GM19324 (cell line): ENCODE results near the gene EIF2S2.
A peak's percentile ranks its signal among the peaks of the same experiment; 100 is the strongest.

Experiments
- ATAC-seq: cut with Tn5 transposase; IDR thresholded peaks from one replicate; pipeline ENCODE4 v1.9.1; 2021; ENCODE audit warnings: mild to moderate bottlenecking, moderate library complexity; ENCODE audit not compliant: unreplicated experiment, low FRiP score

The EIF2S2 gene

DNA sequence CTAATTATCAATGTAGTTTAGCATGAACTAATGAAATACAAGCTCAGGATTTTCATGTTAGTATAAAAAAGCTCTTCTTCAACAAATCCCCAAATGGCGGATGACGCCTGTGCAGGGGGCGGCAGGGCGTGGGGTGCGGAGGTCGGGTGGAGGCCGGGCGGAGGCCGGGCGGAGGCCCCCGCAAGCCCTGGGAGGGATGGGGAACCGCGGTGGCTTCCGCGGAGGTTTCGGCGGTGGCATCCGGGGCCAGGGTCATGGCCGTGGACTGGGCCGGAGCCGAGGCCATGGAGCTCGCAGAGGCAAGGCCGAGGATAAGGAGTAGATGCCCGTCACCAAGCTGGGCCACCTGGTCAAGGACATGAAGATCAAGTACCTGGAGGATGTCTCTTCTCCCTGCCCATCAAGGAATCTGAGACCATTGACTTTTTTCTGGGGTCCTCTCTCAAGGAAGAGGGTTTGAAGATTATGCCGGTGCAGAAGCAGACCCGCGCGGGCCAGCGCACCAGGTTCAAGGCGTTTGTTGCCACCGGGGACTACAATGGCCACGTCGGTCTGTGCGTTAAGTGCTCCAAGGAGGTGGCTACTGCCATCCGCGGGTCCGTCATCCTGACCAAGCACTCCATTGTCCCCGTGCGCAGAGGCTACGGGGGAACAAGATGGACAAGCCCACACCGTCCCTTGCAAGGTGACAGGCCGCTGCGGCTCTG lies 10.4 kb upstream of the EIF2S2 start:
- no peak for ATAC-seq

DNA sequence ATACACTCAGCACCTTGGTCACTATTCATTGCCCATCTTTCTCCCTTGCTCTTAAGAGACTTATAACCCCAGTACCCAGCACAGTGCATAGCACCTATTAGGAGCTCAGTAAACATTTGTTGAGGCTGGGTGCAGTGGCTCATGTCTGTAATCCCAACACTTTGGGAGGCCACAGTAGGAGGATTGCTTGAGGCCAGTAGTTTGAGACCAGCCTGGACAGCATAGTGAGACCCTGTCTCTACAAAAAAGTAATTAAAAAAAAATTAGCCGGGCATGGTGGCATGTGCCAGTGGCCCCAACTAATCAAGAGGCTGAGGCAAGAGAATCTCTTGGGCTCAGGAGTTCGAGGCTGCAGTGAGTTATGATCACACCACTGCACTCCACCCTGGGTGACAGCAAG lies 8.2 kb upstream of the EIF2S2 start:
- ATAC-seq, result no peak

DNA sequence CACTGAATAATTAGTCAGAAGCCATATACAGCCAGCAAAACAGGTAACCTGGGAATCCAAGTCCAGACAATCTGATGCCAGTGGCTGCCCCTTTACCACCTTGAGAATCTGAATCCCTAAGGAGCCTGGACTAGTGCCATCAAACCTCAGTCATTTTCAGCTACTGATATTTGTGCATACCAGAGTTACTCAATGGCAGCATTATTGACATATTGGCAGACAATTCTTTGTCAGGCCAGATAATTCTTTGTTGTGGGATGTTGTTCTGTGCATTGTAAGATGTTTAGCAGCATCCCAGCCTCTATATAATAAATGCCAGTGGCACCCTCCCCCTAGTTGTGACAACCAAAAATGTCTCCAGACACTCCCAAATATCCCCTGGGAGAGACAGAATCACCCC lies 3.2 kb upstream of the EIF2S2 start:
- no peak for ATAC-seq

DNA sequence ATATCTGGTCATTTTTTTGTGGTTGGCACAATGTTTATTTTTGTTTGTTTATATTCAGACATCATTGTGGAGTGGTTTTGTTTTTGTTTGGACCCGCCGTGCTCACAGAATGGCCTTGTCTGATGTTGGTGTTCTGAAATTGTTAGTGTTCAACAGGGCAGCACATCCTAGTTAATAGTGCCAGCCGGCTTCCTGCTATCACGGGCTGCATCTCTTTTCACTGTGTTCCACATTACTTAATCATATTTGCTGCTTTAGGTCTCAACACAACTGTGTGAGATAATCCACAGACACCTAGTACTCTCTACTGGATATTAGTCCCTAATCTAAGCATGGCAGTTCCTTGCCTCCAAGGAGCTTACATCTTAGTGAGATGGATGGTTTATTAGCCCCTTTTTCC lies 2.8 kb upstream of the EIF2S2 start:
- ATAC-seq, result no peak

DNA sequence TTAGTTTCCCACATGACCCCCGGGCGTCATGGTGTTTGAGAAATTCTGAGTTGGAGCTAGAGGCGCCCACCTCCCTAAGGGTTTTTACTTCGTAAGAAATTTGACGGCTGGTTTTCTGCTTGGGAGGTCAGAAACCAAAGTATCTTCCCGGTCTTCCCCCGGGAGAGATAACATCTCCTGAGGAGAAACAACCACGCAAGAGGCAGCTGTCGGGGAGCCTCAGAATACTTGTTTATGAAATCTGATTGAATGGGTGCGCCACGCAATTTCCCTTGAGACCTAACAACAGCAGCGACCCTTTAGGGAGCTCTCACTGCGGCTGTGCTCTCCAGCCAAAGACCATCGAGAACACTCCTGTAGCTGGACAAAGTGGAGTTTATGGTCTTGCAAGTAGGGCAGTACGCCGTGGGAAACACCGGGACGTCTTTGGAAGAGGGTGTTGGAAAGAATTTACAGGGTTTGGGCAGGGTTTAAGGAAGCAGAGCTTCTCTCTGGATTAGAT lies 608 bp upstream of the EIF2S2 start:
- ATAC-seq, result peak; percentile 26

DNA sequence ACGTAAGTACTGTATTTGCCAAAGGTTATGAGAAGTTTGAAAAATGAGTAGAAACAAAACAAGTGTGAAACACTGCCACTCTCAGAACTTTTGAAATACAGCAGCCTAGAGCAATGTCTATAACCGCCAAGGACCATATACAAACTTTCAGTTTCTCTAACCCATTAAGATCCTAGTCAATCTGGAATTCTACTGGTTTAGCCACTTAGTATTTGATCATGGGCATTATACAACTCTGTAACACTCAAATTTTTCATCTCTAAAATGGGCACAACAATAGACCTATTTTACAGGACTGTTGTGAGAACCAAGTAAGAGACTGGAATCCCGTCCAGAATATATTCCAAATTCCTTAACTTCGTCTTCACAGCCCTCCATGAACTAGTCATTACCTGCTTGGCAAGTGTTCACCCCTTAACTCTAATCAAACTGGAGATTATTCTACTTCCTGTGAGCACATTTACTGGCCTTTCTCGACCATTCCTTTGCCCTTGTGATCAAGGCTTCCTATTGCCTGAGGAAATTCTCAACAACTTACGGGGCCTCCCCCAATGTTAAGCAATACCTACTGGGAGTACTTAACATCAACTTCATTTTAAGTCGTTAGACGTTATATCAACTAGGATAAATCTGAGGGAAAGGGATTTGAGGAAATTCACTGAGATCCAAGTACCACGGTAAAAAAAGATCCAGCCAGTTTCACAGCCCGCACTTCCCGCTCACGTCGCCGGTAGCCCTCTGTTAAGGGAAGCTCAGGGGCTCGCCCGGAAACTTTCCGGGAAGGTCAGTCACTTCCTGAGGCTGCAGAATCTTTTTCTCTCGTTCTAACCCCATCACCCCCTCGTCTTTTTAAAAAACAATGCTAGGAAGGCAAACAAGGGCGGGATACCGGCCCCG lies 1.1 kb downstream of the EIF2S2 start:
- ATAC-seq, result no peak

DNA sequence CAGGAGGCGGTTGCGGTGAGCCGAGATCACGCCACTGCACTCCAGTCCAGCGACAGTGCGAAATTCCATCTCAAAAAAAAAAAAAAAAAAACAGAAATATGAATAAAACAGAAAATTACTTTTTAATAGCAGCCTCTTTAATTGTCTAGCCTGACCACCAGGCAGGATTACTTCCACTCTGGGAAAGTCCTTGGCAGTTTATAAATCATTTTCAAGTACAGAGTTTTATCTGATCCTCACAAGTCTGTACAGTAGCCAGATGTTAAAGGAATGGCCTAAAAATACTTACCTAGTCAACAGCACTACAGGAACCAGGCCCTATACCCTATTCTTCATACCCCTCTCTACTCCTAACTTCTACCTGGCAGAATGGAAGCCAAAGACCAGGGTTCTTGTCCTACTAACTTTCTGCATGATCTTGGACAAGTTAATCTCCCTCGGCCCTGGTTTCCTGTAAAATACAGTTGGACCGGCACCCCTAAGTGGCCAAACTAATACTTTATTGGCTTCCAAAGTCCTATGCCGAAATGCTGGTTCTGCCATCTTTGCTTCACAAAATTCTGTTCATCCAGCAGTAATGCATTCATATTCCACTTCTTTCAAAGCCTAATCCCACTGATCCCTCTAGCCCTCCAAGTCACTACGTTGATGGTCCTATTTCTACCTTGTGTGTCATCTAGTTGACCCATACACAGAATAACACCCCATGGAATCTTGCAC lies 1.9 kb downstream of the EIF2S2 start:
- ATAC-seq, result no peak

DNA sequence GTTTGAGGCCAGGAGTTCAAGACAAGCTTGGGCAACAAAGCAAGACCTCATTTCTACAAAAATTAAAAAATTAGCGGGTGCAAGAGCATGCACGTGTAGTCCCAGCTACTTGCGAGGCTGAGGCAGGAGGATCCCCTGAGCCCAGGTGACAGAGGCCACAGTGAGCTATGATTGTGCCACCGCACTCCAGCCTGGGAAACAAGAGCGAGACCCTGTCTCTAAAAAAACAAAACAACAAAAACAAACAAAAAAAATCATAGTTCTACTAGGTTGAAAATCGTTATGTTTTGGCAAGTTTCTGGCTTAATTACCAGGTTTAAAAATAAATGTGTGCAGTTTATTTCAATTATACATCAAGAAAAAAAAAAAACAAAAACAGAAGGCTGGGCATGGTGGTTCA lies 2.6 kb downstream of the EIF2S2 start:
- no peak for ATAC-seq

DNA sequence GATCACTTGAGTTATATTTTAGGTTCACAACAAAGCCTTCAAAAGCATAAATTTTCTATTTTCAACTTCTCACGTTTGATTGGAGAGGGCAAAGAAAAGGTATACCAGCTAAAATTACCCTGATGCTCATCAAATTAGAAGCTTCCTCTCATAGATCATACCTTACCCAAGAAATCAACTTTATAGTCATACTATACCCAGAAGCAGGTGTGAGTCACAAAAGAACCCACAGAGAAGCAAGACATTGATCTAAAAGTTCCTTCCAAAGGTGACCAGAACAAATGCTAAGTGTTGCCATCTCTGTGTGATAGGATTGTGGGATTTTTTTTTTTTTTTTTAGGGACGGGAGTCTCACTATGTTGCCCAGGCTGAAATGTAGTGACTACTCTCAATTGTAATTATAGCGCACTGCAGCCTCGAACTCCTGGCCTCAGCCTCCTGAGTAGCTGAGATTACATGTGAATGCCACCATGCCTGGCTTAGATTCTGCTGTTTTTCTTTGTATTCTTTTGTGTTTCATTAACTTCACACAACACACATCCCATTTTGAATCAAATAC lies 3.3 kb downstream of the EIF2S2 start:
- no peak for ATAC-seq

DNA sequence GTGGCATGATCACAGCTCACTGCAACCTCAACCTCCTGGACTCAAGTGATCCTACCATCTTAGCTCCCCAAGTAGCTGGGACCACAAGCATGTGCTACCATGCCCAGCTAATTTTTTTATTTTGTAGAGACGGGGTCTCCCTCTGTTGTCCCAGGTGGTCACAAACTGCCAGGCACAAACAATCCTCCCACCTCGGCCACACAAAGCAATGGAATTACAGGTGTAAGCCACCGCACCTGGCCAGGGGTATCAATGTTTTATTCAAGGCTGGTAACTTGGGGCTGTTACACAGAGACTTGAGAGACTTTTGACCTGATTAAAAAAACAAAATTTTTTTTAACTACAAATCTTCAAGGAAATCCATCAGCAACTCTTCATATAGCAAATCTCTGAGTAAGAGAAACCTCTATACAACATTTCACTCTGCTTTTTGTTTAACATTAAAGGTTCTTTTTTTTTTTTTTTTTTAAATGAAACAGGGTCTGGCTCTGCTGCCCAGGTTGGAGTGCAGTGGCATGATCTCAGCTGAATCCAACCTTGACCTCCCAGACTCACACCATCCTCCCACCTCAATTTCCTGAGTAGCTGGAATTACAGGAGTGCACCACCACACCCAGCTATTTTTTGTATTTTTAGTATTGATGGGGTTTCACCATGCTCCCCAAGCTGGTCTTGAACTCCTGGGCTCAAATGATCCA lies 5.9 kb downstream of the EIF2S2 start:
- ATAC-seq, result no peak

DNA sequence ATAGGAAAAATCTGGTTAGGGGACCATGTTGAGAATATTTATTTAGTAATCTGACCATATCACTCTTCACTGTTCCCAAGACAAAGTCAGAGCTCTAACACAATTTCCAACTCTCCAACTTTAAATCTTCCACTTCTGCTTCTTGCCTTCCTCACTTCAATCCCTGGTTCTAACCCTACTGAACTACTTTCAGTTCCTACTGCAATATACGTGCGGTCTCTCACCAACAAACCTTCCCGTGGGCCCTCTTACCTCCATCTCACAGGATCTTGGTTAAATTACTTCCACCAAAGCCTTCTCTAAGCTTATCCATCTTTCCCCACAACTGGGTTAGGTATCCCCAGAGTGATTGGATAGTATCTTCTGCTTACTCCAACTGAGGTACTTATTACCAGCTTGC lies 8.0 kb downstream of the EIF2S2 start:
- no peak for ATAC-seq

DNA sequence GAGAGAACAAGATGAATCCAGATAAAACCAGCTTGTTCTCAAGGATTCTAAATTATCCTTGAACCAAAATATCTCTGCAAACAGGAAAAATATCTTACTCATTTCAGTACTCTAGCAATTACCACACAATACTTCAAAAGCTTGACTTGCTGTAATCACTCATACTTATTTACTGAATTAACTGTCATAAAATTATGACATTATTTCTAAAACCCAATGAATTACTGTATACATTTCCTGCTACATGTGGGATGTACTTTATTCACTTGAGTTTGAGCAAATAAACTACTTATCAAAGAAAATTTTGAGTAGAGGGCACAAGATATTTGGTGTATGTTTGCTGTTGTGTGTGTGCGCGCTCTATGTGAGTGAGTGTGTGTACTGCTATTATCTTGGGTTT lies 9.7 kb downstream of the EIF2S2 start:
- no peak for ATAC-seq

DNA sequence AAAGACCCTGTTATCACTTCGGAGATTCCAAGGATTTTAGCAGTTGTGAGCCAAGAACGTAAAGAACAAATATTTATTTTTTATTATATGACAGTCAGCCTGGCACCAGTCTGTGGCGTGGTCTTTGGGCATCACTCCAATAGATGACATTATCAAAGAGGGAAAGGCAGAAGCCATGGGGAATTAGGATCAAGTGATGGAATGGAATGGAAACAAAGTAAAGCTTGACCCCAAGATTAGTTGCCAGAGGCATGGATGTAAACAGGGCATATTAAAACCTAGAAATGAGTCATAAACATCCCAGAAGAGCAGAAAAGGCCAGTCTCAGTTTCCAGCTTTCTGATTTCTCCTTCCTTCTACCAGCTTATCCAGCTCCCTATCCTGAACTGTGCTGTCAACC lies 11.5 kb downstream of the EIF2S2 start:
- ATAC-seq, result no peak

DNA sequence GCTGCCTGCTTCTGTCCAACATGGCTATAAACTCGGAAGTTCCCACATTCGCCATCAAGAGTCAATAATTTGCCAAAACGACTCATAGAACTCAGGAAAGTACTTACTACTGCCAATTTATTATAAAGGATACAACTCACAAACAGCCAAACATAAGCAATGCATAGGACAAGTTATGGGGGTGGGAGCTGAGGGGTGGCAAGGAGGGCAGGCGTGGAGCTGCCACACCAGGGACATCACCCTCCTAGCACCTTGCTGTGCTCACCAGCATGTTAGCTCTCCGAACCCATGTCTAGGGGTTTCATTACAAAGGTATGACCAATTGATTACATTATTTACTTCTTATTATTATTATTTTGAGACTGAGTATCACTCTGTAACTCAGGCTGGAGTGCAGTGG lies 12.4 kb downstream of the EIF2S2 start:
- no peak for ATAC-seq

DNA sequence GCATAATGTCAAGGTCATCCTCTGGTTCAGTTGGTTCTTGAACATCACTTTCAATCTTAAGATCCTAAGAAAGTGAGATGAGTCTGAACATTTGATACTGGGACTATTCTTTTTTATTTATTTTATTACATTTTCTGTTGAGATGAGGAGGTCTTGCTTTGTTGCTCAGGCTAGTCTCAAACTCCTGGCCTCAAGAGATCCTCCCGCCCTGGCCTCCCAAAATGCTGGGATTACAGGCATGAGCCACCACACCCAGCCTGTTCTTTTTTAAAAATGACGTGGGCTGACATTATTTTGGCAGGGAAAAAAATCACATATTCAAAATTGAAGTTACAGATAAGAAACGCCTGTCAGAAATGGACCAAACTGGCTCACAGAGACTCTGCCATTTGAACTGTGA lies 13.5 kb downstream of the EIF2S2 start:
- ATAC-seq, result no peak

DNA sequence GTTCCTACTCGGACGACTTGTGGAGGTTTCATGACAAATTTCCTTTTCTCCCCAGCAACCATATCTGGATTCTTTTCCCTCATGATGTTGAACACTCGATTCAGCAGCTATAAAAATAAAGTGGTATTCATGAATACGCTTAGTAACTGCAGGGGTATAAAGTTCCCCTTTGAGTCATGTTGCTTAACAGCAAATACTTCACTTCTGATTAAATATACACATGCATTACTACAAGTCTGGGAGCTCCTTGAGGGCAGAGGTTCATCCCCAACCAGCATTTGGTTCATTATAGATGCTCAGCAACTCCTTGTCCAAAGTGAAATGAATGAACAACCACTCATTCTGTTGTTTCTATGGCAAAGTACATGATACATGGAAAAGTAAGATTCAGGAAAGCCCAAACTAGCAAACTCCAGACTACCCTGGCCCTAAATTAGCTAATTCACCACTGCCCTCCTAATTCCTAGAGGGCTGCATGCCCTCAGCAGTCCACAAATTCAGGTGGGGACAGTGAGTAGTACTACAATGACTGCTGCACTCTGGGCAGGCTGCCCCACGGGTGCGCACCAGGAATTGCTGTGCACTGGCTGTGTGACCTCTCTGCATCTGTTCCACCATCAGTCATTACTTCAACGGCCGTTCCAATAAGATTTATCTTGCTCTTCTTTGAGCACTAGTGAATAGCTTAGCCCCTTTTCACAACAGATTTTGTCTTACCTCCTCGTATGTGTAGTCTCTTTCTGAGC lies 15.2 kb downstream of the EIF2S2 start:
- ATAC-seq, result no peak

DNA sequence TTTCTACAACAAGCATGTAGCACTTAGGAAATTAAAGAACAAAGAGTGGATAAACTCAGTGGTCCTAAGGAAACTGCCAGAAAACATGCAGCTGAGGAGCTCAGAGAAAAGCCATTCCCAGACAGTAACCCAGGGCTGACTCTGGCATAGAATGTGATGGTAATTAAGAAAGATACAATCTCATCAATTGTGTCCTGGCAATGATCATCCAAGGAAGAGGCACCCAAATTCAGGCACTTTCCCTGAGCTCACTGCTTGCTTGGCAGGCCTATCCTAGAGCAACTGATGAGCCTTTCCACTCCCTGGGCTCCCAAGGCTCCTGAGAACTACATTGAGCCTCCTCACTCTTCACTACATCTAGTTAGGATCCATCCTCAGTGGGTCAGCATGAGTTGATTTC lies 16.2 kb downstream of the EIF2S2 start:
- no peak for ATAC-seq

DNA sequence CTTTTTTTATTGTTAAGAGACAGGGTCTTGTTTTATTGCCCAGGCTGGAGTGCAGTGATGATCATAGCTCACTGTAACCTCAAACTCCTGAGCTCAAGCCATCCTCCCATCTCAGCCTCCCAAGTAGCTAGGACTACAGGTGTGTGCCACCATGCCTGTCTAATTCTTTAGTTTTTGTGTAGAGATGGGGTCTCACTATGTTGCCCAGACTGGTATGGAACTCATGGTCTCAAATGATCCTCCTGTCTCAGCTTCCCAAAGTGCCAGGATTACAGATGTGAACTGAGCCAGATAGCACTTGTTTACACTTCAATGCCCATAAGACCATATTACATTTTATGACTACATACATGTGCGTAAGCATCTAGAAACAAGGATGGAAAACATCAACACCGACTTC lies 18.1 kb downstream of the EIF2S2 start:
- no peak for ATAC-seq

DNA sequence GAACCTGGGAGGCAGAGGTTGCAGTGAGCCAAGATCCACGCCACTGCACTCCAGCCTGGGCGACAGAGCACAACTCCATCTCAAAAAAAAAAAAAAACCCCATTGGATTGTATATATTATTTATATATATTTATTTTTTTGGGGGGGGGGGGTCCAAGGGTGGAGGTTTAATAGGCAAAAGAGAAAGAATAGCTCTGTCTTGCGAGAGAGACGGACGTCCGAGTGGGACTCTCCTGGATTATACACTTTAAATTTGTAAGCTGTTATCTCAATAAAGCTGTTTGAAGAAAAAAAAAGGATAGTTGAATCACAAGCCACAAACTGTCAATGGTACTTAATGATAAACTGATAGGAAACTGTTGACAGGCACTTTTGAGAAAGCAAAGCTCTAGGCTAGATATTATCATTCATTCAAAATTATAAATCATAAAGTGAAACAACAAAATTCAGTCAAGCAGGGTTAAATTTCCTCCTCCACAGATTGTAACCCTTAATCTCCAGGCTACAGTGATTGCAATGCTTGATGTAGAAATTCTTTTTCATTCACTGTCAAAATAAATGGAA lies 20.3 kb downstream of the EIF2S2 start:
- ATAC-seq, result no peak
